IMR-90 (cell line): Measurements from ENCODE around the gene OR52B6. TPM values are rescaled to one million over a fixed set of nuclear protein-coding genes. Genes with fewer than 3 reads are reported as not detected.

Source experiments
- ATAC-seq: fragments of 200-7000 bp; cut with Tn5 transposase; 2 replicates; pipeline ENCODE4 v1.9.1; 2020; ENCODE audit warnings: low read depth, mild to moderate bottlenecking, moderate library complexity
- BruUV-seq: library from RNA; stranded (reverse); fragments of 400-500 nt; replicated peaks from 2 replicates; lab custom pipeline; 2021; lab: Mats Ljungman, UMichigan
- CTCF ChIA-PET: fragments of 300-600 bp; formaldehyde crosslinking; extraction: SDS; loops from one replicate; lab custom pipeline; 2021; ENCODE audit warnings: antibody characterized with exemption; lab: Yijun Ruan, JAX
- POLR2A ChIA-PET: fragments of 300-600 bp; sonication (Branson Sonifier 250); formaldehyde crosslinking; loops from one replicate; lab custom pipeline; 2022; ENCODE audit warnings: antibody characterized with exemption; ENCODE audit not compliant: unreplicated experiment; lab: Charles Lee
- DNase-seq: peaks from one replicate; pipeline ENCODE4 v3.0.0; 2013
- H2AFZ ChIP-seq: replicated peaks from 2 replicates; pipeline ENCODE3; 2013; ENCODE audit warnings: low read length, mild to moderate bottlenecking; ENCODE audit not compliant: poor library complexity
- H2AK5ac ChIP-seq: 2 replicates; pipeline ENCODE4 v1.6.1; 2013; ENCODE audit warnings: low read depth, low read length, inconsistent platforms
- H2AK9ac ChIP-seq: replicated peaks from 2 replicates; pipeline ENCODE3; 2013; ENCODE audit warnings: mild to moderate bottlenecking, low read depth, low read length, moderate library complexity; ENCODE audit not compliant: poor library complexity
- H2BK120ac ChIP-seq: 2 replicates; pipeline ENCODE4 v1.6.1; 2013; ENCODE audit warnings: low read depth, low read length, inconsistent platforms
- H2BK15ac ChIP-seq: 3 replicates; pipeline ENCODE4 v1.6.1; 2013; ENCODE audit warnings: low read depth, low read length, inconsistent platforms
- H2BK20ac ChIP-seq: 2 replicates; pipeline ENCODE4 v1.6.1; 2013; ENCODE audit warnings: low read depth, mild to moderate bottlenecking, inconsistent platforms, low read length, moderate library complexity
- H2BK5ac ChIP-seq: 2 replicates; pipeline ENCODE4 v1.6.1; 2013; ENCODE audit warnings: mild to moderate bottlenecking, low read depth, low read length, inconsistent platforms; ENCODE audit not compliant: poor library complexity, severe bottlenecking
- H3K14ac ChIP-seq: replicated peaks from 2 replicates; pipeline ENCODE4 v1.6.1; 2013; ENCODE audit warnings: low read depth, low read length, inconsistent platforms
- H3K18ac ChIP-seq: 2 replicates; pipeline ENCODE4 v1.6.1; 2013; ENCODE audit warnings: low read depth, low read length, control low read depth
- H3K23ac ChIP-seq: 2 replicates; pipeline ENCODE4 v1.6.1; 2013; ENCODE audit warnings: low read depth, low read length, inconsistent platforms
- H3K27ac ChIP-seq: 2 replicates; pipeline ENCODE4 v1.5.1; 2013; ENCODE audit warnings: mild to moderate bottlenecking, control low read depth, low read length; ENCODE audit not compliant: insufficient read depth
- H3K27me3 ChIP-seq: 2 replicates; pipeline ENCODE4 v1.6.1; 2013; ENCODE audit warnings: low read length; ENCODE audit not compliant: control insufficient read depth, insufficient read depth
- H3K36me3 ChIP-seq: 2 replicates; pipeline ENCODE4 v1.6.1; 2013; ENCODE audit warnings: low read length, mixed read lengths; ENCODE audit not compliant: control insufficient read depth, insufficient read depth
- H3K4ac ChIP-seq: 2 replicates; pipeline ENCODE4 v1.6.1; 2013; ENCODE audit warnings: low read depth, low read length, inconsistent platforms
- H3K4me1 ChIP-seq: 2 replicates; pipeline ENCODE4 v1.6.1; 2013; ENCODE audit warnings: low read length, mixed read lengths; ENCODE audit not compliant: control insufficient read depth, insufficient read depth
- H3K4me2 ChIP-seq: 2 replicates; pipeline ENCODE4 v1.6.1; 2013; ENCODE audit warnings: low read depth, mild to moderate bottlenecking, control low read depth, low read length, moderate library complexity
- H3K4me3 ChIP-seq: 2 replicates; pipeline ENCODE4 v1.5.1; 2013; ENCODE audit warnings: low read depth, mild to moderate bottlenecking, control low read depth, low read length, moderate library complexity; ENCODE audit not compliant: insufficient read depth
- H3K56ac ChIP-seq: 2 replicates; pipeline ENCODE4 v1.6.1; 2013; ENCODE audit warnings: low read length, inconsistent platforms; ENCODE audit not compliant: insufficient read depth; ENCODE audit errors: extremely low read depth
- H3K79me1 ChIP-seq, 2 experiments: 2 replicates each; pipeline ENCODE4 v1.6.1; 2013; ENCODE audit warnings: low read length in 2 of 2, inconsistent platforms in 1 of 2, low read depth in 1 of 2
- H3K9ac ChIP-seq: 2 replicates; pipeline ENCODE4 v1.6.1; 2013; ENCODE audit warnings: low read depth, low read length, control low read depth
- H3K9me1 ChIP-seq: 2 replicates; pipeline ENCODE4 v1.6.1; 2013; ENCODE audit warnings: low read length, inconsistent platforms; ENCODE audit not compliant: insufficient read depth
- H3K9me3 ChIP-seq: 2 replicates; pipeline ENCODE4 v1.6.1; 2013; ENCODE audit warnings: low read length; ENCODE audit not compliant: control insufficient read depth, insufficient read depth
- H4K20me1 ChIP-seq: 2 replicates; pipeline ENCODE4 v1.6.1; 2013; ENCODE audit warnings: low read length, inconsistent platforms; ENCODE audit not compliant: insufficient read depth
- H4K5ac ChIP-seq: 2 replicates; pipeline ENCODE4 v1.6.1; 2013; ENCODE audit warnings: mild to moderate bottlenecking, low read depth, low read length, control low read depth
- H4K8ac ChIP-seq, 2 experiments: 2 replicates each; pipeline ENCODE4 v1.6.1; 2013; ENCODE audit warnings: low read depth in 2 of 2, low read length in 2 of 2, control low read depth in 1 of 2, inconsistent platforms in 1 of 2
- H4K91ac ChIP-seq: 2 replicates; pipeline ENCODE4 v1.6.1; 2013; ENCODE audit warnings: low read depth, low read length, inconsistent platforms; ENCODE audit not compliant: insufficient read depth
- BHLHE40 ChIP-seq: fragments of 150-350 bp; IDR thresholded peaks from 2 replicates; pipeline ENCODE4 v1.6.1; 2016; ENCODE audit warnings: mild to moderate bottlenecking, low read depth, low read length
- CEBPB ChIP-seq: IDR thresholded peaks from 2 replicates; pipeline ENCODE4 v1.6.1; 2012; ENCODE audit warnings: low read depth, low read length, improper control_type of control experiment
- CHD1 ChIP-seq: IDR thresholded peaks from 2 replicates; pipeline ENCODE4 v1.6.1; 2012; ENCODE audit warnings: low read depth, low read length, improper control_type of control experiment
- ELK1 ChIP-seq: fragments of 150-350 bp; IDR thresholded peaks from 2 replicates; pipeline ENCODE4 v1.6.1; 2016; ENCODE audit warnings: low read depth, mild to moderate bottlenecking, low read length, moderate library complexity, borderline replicate concordance
- FOS ChIP-seq: fragments of 150-350 bp; IDR thresholded peaks from 2 replicates; pipeline ENCODE4 v1.6.1; 2016; ENCODE audit warnings: low read depth, low read length
- MAZ ChIP-seq: IDR thresholded peaks from 2 replicates; pipeline ENCODE4 v1.6.1; 2012; ENCODE audit warnings: low read depth, mild to moderate bottlenecking, low read length, improper control_type of control experiment, moderate library complexity, borderline replicate concordance
- MXI1 ChIP-seq: IDR thresholded peaks from 2 replicates; pipeline ENCODE4 v1.6.1; 2012; ENCODE audit warnings: low read depth, mild to moderate bottlenecking, low read length, moderate library complexity, borderline replicate concordance
- POLR2A ChIP-seq: IDR thresholded peaks from 2 replicates; pipeline ENCODE4 v1.6.1; 2012; ENCODE audit warnings: mild to moderate bottlenecking, low read depth, low read length
- RCOR1 ChIP-seq: IDR thresholded peaks from 2 replicates; pipeline ENCODE4 v1.6.1; 2012; ENCODE audit warnings: mild to moderate bottlenecking, low read length, improper control_type of control experiment; ENCODE audit not compliant: insufficient replicate concordance
- SMC3 ChIP-seq: fragments of 150-350 bp; IDR thresholded peaks from 2 replicates; pipeline ENCODE4 v1.6.1; 2016; ENCODE audit warnings: low read depth, mild to moderate bottlenecking, antibody characterized with exemption, low read length, moderate library complexity
- WGBS, 2 experiments: methylation state at CpG; one replicate each; pipeline versions ENCODE4 v1.1.5 to v1.1.7; 2013; ENCODE audit warnings: missing lambda C conversion rate in 2 of 2; ENCODE audit not compliant: insufficient read length in 1 of 2; ENCODE audit errors: extremely low coverage in 2 of 2; 5-methylcytosine and 5-hydroxymethylcytosine counted together
- dilution Hi-C: fragments of 300-500 bp; cut with HindIII; formaldehyde crosslinking; loops from one replicate; pipeline ENCODE4 v1.14.3; 2018; ENCODE audit warnings: low sequenced_read_pairs; ENCODE audit not compliant: unreplicated experiment
- in situ Hi-C: fragments of 300-500 bp; cut with MboI; formaldehyde crosslinking; loops from 3 replicates; pipeline ENCODE4 v1.14.3; 2019; ENCODE audit warnings: low sequenced_read_pairs, inconsistent platforms, mixed read lengths
- intact Hi-C: fragments of 100-400 bp; cut with micrococcal nuclease; formaldehyde crosslinking; loops from 2 replicates; pipeline ENCODE4 v1.10.0; 2022
- polyA plus RNA-seq, 3 experiments: library from polyadenylated mRNA; depleted of rRNA; stranded (reverse); fragments of >200 nt; gene quantifications; 2 replicates each; pipeline ENCODE4 v1.2.3, GENCODE V29; 2012; ENCODE audit warnings: low replicate concordance in 1 of 3
- total RNA-seq: library from RNA; depleted of rRNA; stranded (reverse); fragments of >200 nt; gene quantifications from 2 replicates; pipeline ENCODE4 v1.2.3, GENCODE V29; 2012
- TF ChIP-seq, protein P1 (sequence below): fragments of 150-350 bp; IDR thresholded peaks from 2 replicates; pipeline ENCODE4 v1.6.1; 2017; ENCODE audit warnings: mild to moderate bottlenecking, antibody characterized with exemption, low read length, low read depth
- TF ChIP-seq, protein P2 (sequence below): conservative IDR thresholded peaks from 2 replicates; pipeline ENCODE4 v1.5.1; 2012; ENCODE audit warnings: mild to moderate bottlenecking, low read depth, low read length, improper control_type of control experiment

Gene OR52B6
- total and polyA plus RNA-seq, 2 of the 4 experiments (the other 2 are of a cell fraction), result not detected

GRCh38 chr11:5626196-5626595 lies 45.5 kb downstream of the OR52B6 start:
- POLR2A ChIA-PET, result no interaction called here
- intact Hi-C loops, result no loop called here

More at GRCh38 chr11:5626196-5626595, 45.5 kb downstream of the OR52B6 start:
- Histone ChIP-seq H4K20me1 (no peaks in the 10 kb centered on the region), H3K9ac (no peak overlapping the region), H3K18ac (peak overlapping the region; percentile 98), H2AK9ac (no peak overlapping the region), H3K27me3 (no peaks in the 10 kb centered on the region), H3K36me3 (no peaks in the 10 kb centered on the region), H3K9me1 (peaks cover 10% of the 10 kb centered on the region), H2AK5ac (peak overlapping the region; percentile 85; the same call in 1 of the 2 replicates), H3K4me1 (peaks cover 14% of the 10 kb centered on the region), H3K4me2 (peak overlapping the region; percentile 82), H2BK120ac (peak overlapping the region; percentile 48; the same call in 1 of the 2 replicates), H2BK5ac (peak overlapping the region; percentile 51), H3K14ac (0 out of 2 replicates have a peak overlapping the region, but pooled peaks have one; percentile 19), H3K79me1 (peaks cover 0 to 16% of the 10 kb centered on the region in 2 experiments; a peak in 3 of 4 replicates), H4K8ac (peak overlapping the region; percentile 15 to 78; a peak in 2 of 4 replicates), H2BK20ac (peak overlapping the region; percentile 67; the same call in 1 of the 2 replicates), H2AFZ (no peak overlapping the region), H3K27ac (peak overlapping the region; percentile 84; the same call in 1 of the 2 replicates), H3K23ac (no peak overlapping the region), H3K4me3 (no peak overlapping the region), H4K5ac (peak overlapping the region; percentile 88), H3K56ac (no peak overlapping the region), H3K9me3 (no peaks in the 10 kb centered on the region), H4K91ac (peak overlapping the region; percentile 38), H3K4ac (peak overlapping the region; percentile 71), H2BK15ac (0 out of 3 replicates have a peak overlapping the region, but pooled peaks have one; percentile 55)
- WGBS, 2 experiments, result 83% methylated on average over 2 of the region's 5 CpGs; no CpG with 5 or more reads in 1 of the 2 experiments
- ATAC-seq (peak; percentile 8), DNase-seq (peak; percentile 70)
- CTCF ChIA-PET, result interaction anchor here (0.7 kb wide), 1 partner anchor 20 kb away, joined by 4 read pairs; no protein-coding TSS in a partner anchor
- in situ Hi-C loops (no loop called here), dilution Hi-C loops (no loop called here)
- BruUV-seq, result no TSS peak
- TF ChIP-seq, protein P1, sequence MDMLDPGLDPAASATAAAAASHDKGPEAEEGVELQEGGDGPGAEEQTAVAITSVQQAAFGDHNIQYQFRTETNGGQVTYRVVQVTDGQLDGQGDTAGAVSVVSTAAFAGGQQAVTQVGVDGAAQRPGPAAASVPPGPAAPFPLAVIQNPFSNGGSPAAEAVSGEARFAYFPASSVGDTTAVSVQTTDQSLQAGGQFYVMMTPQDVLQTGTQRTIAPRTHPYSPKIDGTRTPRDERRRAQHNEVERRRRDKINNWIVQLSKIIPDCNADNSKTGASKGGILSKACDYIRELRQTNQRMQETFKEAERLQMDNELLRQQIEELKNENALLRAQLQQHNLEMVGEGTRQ, result no peak
- TF ChIP-seq MXI1 (no peak), POLR2A (no peak), RCOR1 (no peak), FOS (peak; percentile 53; the same call in 1 of the 2 replicates), CEBPB (peak; percentile 78), CHD1 (no peak), ELK1 (no peak), SMC3 (no peak), BHLHE40 (no peak), MAZ (no peak)
- TF ChIP-seq, protein P2, sequence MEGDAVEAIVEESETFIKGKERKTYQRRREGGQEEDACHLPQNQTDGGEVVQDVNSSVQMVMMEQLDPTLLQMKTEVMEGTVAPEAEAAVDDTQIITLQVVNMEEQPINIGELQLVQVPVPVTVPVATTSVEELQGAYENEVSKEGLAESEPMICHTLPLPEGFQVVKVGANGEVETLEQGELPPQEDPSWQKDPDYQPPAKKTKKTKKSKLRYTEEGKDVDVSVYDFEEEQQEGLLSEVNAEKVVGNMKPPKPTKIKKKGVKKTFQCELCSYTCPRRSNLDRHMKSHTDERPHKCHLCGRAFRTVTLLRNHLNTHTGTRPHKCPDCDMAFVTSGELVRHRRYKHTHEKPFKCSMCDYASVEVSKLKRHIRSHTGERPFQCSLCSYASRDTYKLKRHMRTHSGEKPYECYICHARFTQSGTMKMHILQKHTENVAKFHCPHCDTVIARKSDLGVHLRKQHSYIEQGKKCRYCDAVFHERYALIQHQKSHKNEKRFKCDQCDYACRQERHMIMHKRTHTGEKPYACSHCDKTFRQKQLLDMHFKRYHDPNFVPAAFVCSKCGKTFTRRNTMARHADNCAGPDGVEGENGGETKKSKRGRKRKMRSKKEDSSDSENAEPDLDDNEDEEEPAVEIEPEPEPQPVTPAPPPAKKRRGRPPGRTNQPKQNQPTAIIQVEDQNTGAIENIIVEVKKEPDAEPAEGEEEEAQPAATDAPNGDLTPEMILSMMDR, result no peak
